ENCODE data around the gene SLC38A11.
"Not testable (repeated sequence)": the region's sequence is repeated elsewhere in the genome, so short reads cannot be mapped to it uniquely, and the experiment has no call there.

- not testable (repeated sequence) for TF ChIP-seq CTCF (optimal IDR thresholded peaks at IDR 0.05 in 1 of 3, IDR thresholded peaks at IDR 0.05 in 1 of 3, conservative IDR thresholded peaks at IDR 0.05 in 1 of 3; ENCODE audit: extremely low read depth in 1 of 3, insufficient read depth in 2 of 3, low read length in 3 of 3); EZH2 (IDR thresholded peaks at IDR 0.05; ENCODE audit: low read length)
Observed at GRCh38 chr2:164866381-164866780, 88.9 kb downstream of the SLC38A11 start.

Measured in keratinocyte (primary cell).